SK-N-SH treated with all-trans-retinoic acid at 6 μM for 48 hours (cell line): ENCODE results near the gene TPCN1.

Source experiments
- ATAC-seq: fragments of 200-7000 bp; cut with Tn5 transposase; 3 replicates; pipeline ENCODE4 v1.9.1; 2020; ENCODE audit warnings: mild to moderate bottlenecking, moderate library complexity
- ARNTL ChIP-seq: fragments of 450-650 bp; formaldehyde crosslinking; IDR thresholded peaks from 2 replicates; pipeline ENCODE4 v1.5.0; 2020; ENCODE audit warnings: low read depth, mild to moderate bottlenecking, moderate library complexity, borderline replicate concordance
- BACH2 ChIP-seq: fragments of 250-450 bp; sonication (Bioruptor Pico); IDR thresholded peaks from 2 replicates; pipeline ENCODE4 v1.9.0; 2021; ENCODE audit warnings: mild to moderate bottlenecking, borderline replicate concordance
- CSDC2 ChIP-seq: fragments of 250-450 bp; sonication (Bioruptor Pico); IDR thresholded peaks from 2 replicates; pipeline ENCODE4 v1.5.0; 2020; ENCODE audit warnings: mild to moderate bottlenecking, moderate library complexity
- ESRRG ChIP-seq: fragments of 250-450 bp; sonication (Bioruptor Pico); IDR thresholded peaks from 2 replicates; pipeline ENCODE4 v1.6.1; 2021; ENCODE audit warnings: mild to moderate bottlenecking
- GLIS3 ChIP-seq: fragments of 250-450 bp; sonication (Bioruptor Pico); IDR thresholded peaks from 2 replicates; pipeline ENCODE4 v1.5.0; 2020; ENCODE audit warnings: mild to moderate bottlenecking, moderate library complexity
- ISL1 ChIP-seq: fragments of 250-450 bp; sonication (Bioruptor Pico); IDR thresholded peaks from 2 replicates; pipeline ENCODE4 v2.1.2; 2022; ENCODE audit warnings: mild to moderate bottlenecking, moderate library complexity
- OSR1 ChIP-seq: fragments of 250-450 bp; sonication (Bioruptor Pico); IDR thresholded peaks from 2 replicates; pipeline ENCODE4 v1.8.0; 2022; ENCODE audit warnings: moderate library complexity, mild to moderate bottlenecking, inconsistent platforms
- PPARA ChIP-seq: fragments of 250-450 bp; sonication (Bioruptor Pico); IDR thresholded peaks from 2 replicates; pipeline ENCODE4 v1.5.0; 2020; ENCODE audit warnings: mild to moderate bottlenecking, borderline replicate concordance
- RARB ChIP-seq: fragments of 250-450 bp; sonication (Bioruptor Pico); IDR thresholded peaks from 2 replicates; pipeline ENCODE4 v1.8.0; 2021; ENCODE audit warnings: mild to moderate bottlenecking, moderate library complexity
- SNAI2 ChIP-seq: fragments of 250-450 bp; sonication (Bioruptor Pico); IDR thresholded peaks from 2 replicates; pipeline ENCODE4 v1.5.0; 2020; ENCODE audit warnings: mild to moderate bottlenecking, moderate library complexity
- TCF4 ChIP-seq: fragments of 250-450 bp; sonication (Bioruptor Pico); IDR thresholded peaks from 2 replicates; pipeline ENCODE4 v1.8.0; 2021; ENCODE audit warnings: mild to moderate bottlenecking, moderate library complexity, borderline replicate concordance
- TOX ChIP-seq: fragments of 250-450 bp; sonication (Bioruptor Pico); IDR thresholded peaks from 2 replicates; pipeline ENCODE4 v1.8.0; 2021; ENCODE audit warnings: mild to moderate bottlenecking, moderate library complexity, borderline replicate concordance
- ZC3H10 ChIP-seq: fragments of 250-450 bp; sonication (Bioruptor Pico); IDR thresholded peaks from 2 replicates; pipeline ENCODE4 v1.5.1; 2021; ENCODE audit warnings: mild to moderate bottlenecking, moderate library complexity
- ZFP30 ChIP-seq: fragments of 450-650 bp; formaldehyde crosslinking; IDR thresholded peaks from 2 replicates; pipeline ENCODE4 v1.5.0; 2022; ENCODE audit warnings: mild to moderate bottlenecking, moderate library complexity
- ZNF565 ChIP-seq: fragments of 450-650 bp; formaldehyde crosslinking; conservative IDR thresholded peaks from 2 replicates; pipeline ENCODE4 v1.5.0; 2020; ENCODE audit warnings: low read depth, mild to moderate bottlenecking, moderate library complexity
- ZNF70 ChIP-seq: fragments of 450-650 bp; formaldehyde crosslinking; IDR thresholded peaks from 2 replicates; pipeline ENCODE4 v1.5.0; 2020; ENCODE audit warnings: mild to moderate bottlenecking, moderate library complexity
- ZNF8 ChIP-seq: fragments of 450-650 bp; formaldehyde crosslinking; IDR thresholded peaks from 2 replicates; pipeline ENCODE4 v1.5.0; 2020; ENCODE audit warnings: mild to moderate bottlenecking, moderate library complexity
- TF ChIP-seq, protein P1 (sequence below): fragments of 250-450 bp; sonication (Bioruptor Pico); IDR thresholded peaks from 2 replicates; pipeline ENCODE4 v1.8.0; 2020; ENCODE audit warnings: mild to moderate bottlenecking, moderate library complexity, borderline replicate concordance
- TF ChIP-seq, protein P2 (sequence below): fragments of 250-450 bp; sonication (Bioruptor Pico); IDR thresholded peaks from 2 replicates; pipeline ENCODE4 v1.5.1; 2021; ENCODE audit warnings: mild to moderate bottlenecking, moderate library complexity
- TF ChIP-seq, protein P3 (sequence below): fragments of 250-450 bp; sonication (Bioruptor Pico); IDR thresholded peaks from 2 replicates; pipeline ENCODE4 v1.8.0; 2021; ENCODE audit warnings: low read depth, mild to moderate bottlenecking, moderate library complexity, borderline replicate concordance
- TF ChIP-seq, protein P4 (sequence below): fragments of 250-450 bp; sonication (Bioruptor Pico); IDR thresholded peaks from 2 replicates; pipeline ENCODE4 v1.5.0; 2020; ENCODE audit warnings: mild to moderate bottlenecking, moderate library complexity
- TF ChIP-seq, protein P5 (sequence below): fragments of 250-450 bp; sonication (Bioruptor Pico); IDR thresholded peaks from 2 replicates; pipeline ENCODE4 v1.5.1; 2020; ENCODE audit warnings: low read depth, mild to moderate bottlenecking, moderate library complexity

The TPCN1 gene

DNA sequence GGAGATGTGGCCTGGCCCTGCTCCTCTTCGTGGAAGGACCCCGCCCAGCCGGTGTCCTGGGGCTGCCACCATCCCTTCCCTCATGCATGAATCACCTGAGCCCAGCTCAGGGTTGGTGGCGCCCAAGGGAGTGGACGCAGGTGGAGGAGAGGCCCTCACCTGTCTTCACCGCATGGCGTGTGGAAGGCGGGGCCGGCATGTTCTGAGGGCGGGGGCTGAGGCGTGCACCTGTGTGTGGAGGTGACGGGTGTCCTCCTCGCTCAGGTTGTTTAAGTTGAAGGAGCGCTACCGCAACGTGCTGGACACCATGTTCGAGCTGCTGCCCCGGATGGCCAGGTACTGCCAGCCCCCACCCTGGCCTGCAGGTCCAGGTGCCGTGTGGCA lies 66.6 kb downstream of the TPCN1 start:
- no peak for ATAC-seq
- TF ChIP-seq ISL1 (CRISPR knock-in tag) (no peak), ZFP30 (CRISPR knock-in tag) (no peak), PPARA (no peak), OSR1 (CRISPR knock-in tag) (no peak), RARB (CRISPR knock-in tag) (no peak), SNAI2 (CRISPR knock-in tag) (no peak), ZNF70 (CRISPR knock-in tag) (no peak)

DNA sequence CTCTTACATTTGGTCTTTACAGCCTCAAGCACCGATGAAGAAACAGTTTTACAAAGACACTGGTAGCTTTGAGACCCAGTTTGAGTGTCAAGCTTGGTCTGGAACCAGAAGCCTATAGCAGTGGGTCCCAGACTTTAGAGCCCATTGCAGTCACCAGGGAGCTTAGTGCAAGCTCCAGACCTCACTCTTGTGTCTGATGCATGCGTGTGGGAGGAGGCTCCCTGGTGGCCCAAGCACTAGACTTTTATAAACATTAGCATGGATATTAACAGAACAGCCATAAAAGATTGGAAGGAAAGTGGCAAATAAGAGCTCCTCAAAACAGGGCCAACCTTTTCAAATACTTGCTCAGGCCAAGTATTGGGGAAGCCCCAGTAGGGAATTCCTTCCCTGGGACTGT lies 68.1 kb downstream of the TPCN1 start:
- ATAC-seq, result no peak
- TF ChIP-seq ZC3H10 (CRISPR knock-in tag) (no peak), ZFP30 (CRISPR knock-in tag) (no peak), ESRRG (CRISPR knock-in tag) (no peak), CSDC2 (CRISPR knock-in tag) (no peak), SNAI2 (CRISPR knock-in tag) (no peak), TCF4 (CRISPR knock-in tag) (no peak), PPARA (no peak), GLIS3 (no peak), OSR1 (CRISPR knock-in tag) (no peak), TOX (no peak), ZNF565 (CRISPR knock-in tag) (no peak), ZNF70 (CRISPR knock-in tag) (no peak)
- TF ChIP-seq, protein P1, sequence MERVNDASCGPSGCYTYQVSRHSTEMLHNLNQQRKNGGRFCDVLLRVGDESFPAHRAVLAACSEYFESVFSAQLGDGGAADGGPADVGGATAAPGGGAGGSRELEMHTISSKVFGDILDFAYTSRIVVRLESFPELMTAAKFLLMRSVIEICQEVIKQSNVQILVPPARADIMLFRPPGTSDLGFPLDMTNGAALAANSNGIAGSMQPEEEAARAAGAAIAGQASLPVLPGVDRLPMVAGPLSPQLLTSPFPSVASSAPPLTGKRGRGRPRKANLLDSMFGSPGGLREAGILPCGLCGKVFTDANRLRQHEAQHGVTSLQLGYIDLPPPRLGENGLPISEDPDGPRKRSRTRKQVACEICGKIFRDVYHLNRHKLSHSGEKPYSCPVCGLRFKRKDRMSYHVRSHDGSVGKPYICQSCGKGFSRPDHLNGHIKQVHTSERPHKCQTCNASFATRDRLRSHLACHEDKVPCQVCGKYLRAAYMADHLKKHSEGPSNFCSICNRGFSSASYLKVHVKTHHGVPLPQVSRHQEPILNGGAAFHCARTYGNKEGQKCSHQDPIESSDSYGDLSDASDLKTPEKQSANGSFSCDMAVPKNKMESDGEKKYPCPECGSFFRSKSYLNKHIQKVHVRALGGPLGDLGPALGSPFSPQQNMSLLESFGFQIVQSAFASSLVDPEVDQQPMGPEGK, result no peak
- TF ChIP-seq, protein P2, sequence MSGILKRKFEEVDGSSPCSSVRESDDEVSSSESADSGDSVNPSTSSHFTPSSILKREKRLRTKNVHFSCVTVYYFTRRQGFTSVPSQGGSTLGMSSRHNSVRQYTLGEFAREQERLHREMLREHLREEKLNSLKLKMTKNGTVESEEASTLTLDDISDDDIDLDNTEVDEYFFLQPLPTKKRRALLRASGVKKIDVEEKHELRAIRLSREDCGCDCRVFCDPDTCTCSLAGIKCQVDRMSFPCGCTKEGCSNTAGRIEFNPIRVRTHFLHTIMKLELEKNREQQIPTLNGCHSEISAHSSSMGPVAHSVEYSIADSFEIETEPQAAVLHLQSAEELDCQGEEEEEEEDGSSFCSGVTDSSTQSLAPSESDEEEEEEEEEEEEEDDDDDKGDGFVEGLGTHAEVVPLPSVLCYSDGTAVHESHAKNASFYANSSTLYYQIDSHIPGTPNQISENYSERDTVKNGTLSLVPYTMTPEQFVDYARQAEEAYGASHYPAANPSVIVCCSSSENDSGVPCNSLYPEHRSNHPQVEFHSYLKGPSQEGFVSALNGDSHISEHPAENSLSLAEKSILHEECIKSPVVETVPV, result no peak
- TF ChIP-seq, protein P3, sequence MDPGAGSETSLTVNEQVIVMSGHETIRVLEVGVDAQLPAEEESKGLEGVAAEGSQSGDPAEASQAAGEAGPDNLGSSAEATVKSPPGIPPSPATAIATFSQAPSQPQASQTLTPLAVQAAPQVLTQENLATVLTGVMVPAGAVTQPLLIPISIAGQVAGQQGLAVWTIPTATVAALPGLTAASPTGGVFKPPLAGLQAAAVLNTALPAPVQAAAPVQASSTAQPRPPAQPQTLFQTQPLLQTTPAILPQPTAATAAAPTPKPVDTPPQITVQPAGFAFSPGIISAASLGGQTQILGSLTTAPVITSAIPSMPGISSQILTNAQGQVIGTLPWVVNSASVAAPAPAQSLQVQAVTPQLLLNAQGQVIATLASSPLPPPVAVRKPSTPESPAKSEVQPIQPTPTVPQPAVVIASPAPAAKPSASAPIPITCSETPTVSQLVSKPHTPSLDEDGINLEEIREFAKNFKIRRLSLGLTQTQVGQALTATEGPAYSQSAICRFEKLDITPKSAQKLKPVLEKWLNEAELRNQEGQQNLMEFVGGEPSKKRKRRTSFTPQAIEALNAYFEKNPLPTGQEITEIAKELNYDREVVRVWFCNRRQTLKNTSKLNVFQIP (CRISPR knock-in tag), result no peak

DNA sequence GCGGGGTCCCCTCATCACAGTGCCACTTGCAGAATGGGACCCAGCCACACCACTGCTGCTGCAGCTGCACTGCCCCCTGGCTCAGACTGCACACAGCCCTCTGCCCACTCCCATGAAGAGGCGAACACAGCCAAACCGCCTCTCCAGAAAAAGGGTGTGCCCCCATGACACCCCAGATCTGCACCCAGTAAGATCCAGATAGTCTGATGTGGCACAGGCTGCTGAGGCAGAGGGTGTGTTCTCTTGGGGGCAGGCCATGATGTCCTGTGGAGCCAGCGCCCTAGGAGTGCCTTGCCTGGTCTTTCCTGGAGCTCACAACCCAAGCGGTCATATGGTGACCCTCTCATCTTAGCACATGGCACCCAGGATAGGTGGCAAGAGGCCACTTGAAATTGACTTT lies 69.2 kb downstream of the TPCN1 start:
- TF ChIP-seq TOX (no peak), GLIS3 (no peak), ZNF8 (CRISPR knock-in tag) (no peak), TCF4 (CRISPR knock-in tag) (no peak), ZNF565 (CRISPR knock-in tag) (no peak), BACH2 (no peak), PPARA (no peak), ISL1 (CRISPR knock-in tag) (no peak), ARNTL (CRISPR knock-in tag) (no peak), ZNF70 (CRISPR knock-in tag) (no peak), SNAI2 (CRISPR knock-in tag) (no peak), ZC3H10 (CRISPR knock-in tag) (no peak)
- TF ChIP-seq, protein P1, result no peak
- TF ChIP-seq, protein P2, result no peak
- TF ChIP-seq, protein P4, sequence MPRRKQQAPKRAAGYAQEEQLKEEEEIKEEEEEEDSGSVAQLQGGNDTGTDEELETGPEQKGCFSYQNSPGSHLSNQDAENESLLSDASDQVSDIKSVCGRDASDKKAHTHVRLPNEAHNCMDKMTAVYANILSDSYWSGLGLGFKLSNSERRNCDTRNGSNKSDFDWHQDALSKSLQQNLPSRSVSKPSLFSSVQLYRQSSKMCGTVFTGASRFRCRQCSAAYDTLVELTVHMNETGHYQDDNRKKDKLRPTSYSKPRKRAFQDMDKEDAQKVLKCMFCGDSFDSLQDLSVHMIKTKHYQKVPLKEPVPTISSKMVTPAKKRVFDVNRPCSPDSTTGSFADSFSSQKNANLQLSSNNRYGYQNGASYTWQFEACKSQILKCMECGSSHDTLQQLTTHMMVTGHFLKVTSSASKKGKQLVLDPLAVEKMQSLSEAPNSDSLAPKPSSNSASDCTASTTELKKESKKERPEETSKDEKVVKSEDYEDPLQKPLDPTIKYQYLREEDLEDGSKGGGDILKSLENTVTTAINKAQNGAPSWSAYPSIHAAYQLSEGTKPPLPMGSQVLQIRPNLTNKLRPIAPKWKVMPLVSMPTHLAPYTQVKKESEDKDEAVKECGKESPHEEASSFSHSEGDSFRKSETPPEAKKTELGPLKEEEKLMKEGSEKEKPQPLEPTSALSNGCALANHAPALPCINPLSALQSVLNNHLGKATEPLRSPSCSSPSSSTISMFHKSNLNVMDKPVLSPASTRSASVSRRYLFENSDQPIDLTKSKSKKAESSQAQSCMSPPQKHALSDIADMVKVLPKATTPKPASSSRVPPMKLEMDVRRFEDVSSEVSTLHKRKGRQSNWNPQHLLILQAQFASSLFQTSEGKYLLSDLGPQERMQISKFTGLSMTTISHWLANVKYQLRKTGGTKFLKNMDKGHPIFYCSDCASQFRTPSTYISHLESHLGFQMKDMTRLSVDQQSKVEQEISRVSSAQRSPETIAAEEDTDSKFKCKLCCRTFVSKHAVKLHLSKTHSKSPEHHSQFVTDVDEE (CRISPR knock-in tag), result no peak
- TF ChIP-seq, protein P3 (CRISPR knock-in tag), result no peak
- TF ChIP-seq, protein P5, sequence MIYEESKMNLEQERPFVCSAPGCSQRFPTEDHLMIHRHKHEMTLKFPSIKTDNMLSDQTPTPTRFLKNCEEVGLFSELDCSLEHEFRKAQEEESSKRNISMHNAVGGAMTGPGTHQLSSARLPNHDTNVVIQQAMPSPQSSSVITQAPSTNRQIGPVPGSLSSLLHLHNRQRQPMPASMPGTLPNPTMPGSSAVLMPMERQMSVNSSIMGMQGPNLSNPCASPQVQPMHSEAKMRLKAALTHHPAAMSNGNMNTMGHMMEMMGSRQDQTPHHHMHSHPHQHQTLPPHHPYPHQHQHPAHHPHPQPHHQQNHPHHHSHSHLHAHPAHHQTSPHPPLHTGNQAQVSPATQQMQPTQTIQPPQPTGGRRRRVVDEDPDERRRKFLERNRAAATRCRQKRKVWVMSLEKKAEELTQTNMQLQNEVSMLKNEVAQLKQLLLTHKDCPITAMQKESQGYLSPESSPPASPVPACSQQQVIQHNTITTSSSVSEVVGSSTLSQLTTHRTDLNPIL (CRISPR knock-in tag), result no peak
- no peak for ATAC-seq
